ENCODE results near the gene CDX1.

Gene CDX1

GRCh38 chr5:150158170-150158949, 8.2 kb upstream of the CDX1 start:
- no peak for FAIRE-seq
- no peak for DNase-seq (ENCODE audit: insufficient read length, low spot score)

GRCh38 chr5:150159031-150159430, 7.5 kb upstream of the CDX1 start:
- DNase-seq (ENCODE audit: insufficient read length, low spot score), result no peak
- FAIRE-seq, result no peak
- TF ChIP-seq CTCF (IDR thresholded peaks at IDR 0.05; ENCODE audit: insufficient read depth, missing control alignments), result no peak

More at GRCh38 chr5:150158170-150158949, 8.2 kb upstream of the CDX1 start:
- TF ChIP-seq CTCF (IDR thresholded peaks at IDR 0.05; ENCODE audit: insufficient read depth, missing control alignments), result no peak

- DNase-seq (ENCODE audit: insufficient read length, low spot score), result no peak
- no peak for FAIRE-seq
- TF ChIP-seq CTCF (IDR thresholded peaks at IDR 0.05; ENCODE audit: insufficient read depth, missing control alignments), result no peak
These were observed 6.8 kb upstream of the CDX1 start for GRCh38 chr5:150159741-150160179.

- DNase-seq (ENCODE audit: insufficient read length, low spot score) (no peak), FAIRE-seq (no peak)
- TF ChIP-seq CTCF (IDR thresholded peaks at IDR 0.05; ENCODE audit: insufficient read depth, missing control alignments), result no peak
These were observed 6.0 kb upstream of the CDX1 start for GRCh38 chr5:150160448-150161081.

- no peak for FAIRE-seq
- peak; percentile 89 for DNase-seq (ENCODE audit: insufficient read length, low spot score)
- TF ChIP-seq CTCF (IDR thresholded peaks at IDR 0.05; ENCODE audit: insufficient read depth, missing control alignments), result peak; percentile 86
These were observed 5.1 kb upstream of the CDX1 start for GRCh38 chr5:150161242-150162141.

GRCh38 chr5:150162142-150162513, 4.5 kb upstream of the CDX1 start:
- no peak for DNase-seq (ENCODE audit: insufficient read length, low spot score)
- FAIRE-seq, result no peak
- no peak for TF ChIP-seq CTCF (IDR thresholded peaks at IDR 0.05; ENCODE audit: insufficient read depth, missing control alignments)

Data from D721Med (cell line).